ENCODE measurements around the gene ATG13. TPM values are rescaled to one million over a fixed set of nuclear protein-coding genes. Genes with fewer than 3 reads are reported as not detected.
"Not testable (repeated sequence)": the region's sequence is repeated elsewhere in the genome, so short reads cannot be mapped to it uniquely, and the experiment has no call there.

The ATG13 gene
- total and polyA plus RNA-seq, 2 of the 8 experiments (the other 6 are each of a cell fraction or from before 2014, with no cell fraction given) = 65.0 to 77.4 TPM

GRCh38 chr11:46670521-46670920 lies 53.2 kb downstream of the ATG13 start:
- not testable (repeated sequence) for H3K4me2 ChIP-seq (ENCODE audit: insufficient read depth in 1 of 2, low read depth in 2 of 2, low read length in 2 of 2); H2BK5ac ChIP-seq (ENCODE audit: low read depth, low read length); H4K5ac ChIP-seq (ENCODE audit: insufficient read length, low read depth, low read length); H2BK12ac ChIP-seq (ENCODE audit: low read depth, low read length); H4K8ac ChIP-seq (ENCODE audit: extremely low read depth, insufficient read depth, low read length); H3K4me3 ChIP-seq (ENCODE audit: extremely low read depth in 1 of 4, insufficient read depth in 2 of 4, low read depth in 3 of 4, low read length in 4 of 4); H4K91ac ChIP-seq (replicated peaks; ENCODE audit: insufficient read length, low read length); H2AFZ ChIP-seq (ENCODE audit: low read length); H3K18ac ChIP-seq (ENCODE audit: extremely low read depth, low read length); H3K9ac ChIP-seq (replicated peaks in 1 of 4; ENCODE audit: extremely low read depth in 1 of 4, low read depth in 3 of 4, low read length in 3 of 4); H2BK120ac ChIP-seq (replicated peaks; ENCODE audit: low read depth, low read length); H3K23ac ChIP-seq (ENCODE audit: insufficient read length); H2BK15ac ChIP-seq (ENCODE audit: low read length); FAIRE-seq; H4K20me1 ChIP-seq (replicated peaks in 1 of 2; ENCODE audit: control insufficient read depth in 1 of 2, insufficient read depth in 2 of 2, low read length in 2 of 2); H3K9me3 ChIP-seq (ENCODE audit: insufficient read depth in 2 of 2, low read depth in 1 of 2, low read length in 1 of 2); H3K27ac ChIP-seq (ENCODE audit: low read depth, low read length); H3K27me3 ChIP-seq (replicated peaks in 1 of 4; ENCODE audit: control insufficient read depth in 3 of 4, extremely low read depth in 1 of 4, insufficient read depth in 3 of 4, low read length in 3 of 4); DNase-seq (ENCODE audit: low read depth in 1 of 2, low spot score in 2 of 2); H3K79me2 ChIP-seq (ENCODE audit: control insufficient read depth in 1 of 2, insufficient read depth in 2 of 2, low read length in 2 of 2); H3K56ac ChIP-seq (replicated peaks; ENCODE audit: insufficient read length, low read depth, low read length); H3K23me2 ChIP-seq (ENCODE audit: low read depth, low read length); H3K4ac ChIP-seq (replicated peaks; ENCODE audit: insufficient read length, low read depth, low read length); H3K79me1 ChIP-seq (ENCODE audit: low read depth, low read length); H2AK5ac ChIP-seq (ENCODE audit: low read depth, low read length); H3K14ac ChIP-seq (ENCODE audit: insufficient read length); H2BK20ac ChIP-seq (ENCODE audit: low read length)
- 92% methylated on average over 3 of the region's 3 CpGs; no CpG with 5 or more reads in 1 of the 2 experiments for WGBS, 2 experiments (ENCODE audit: extremely low coverage in 1 of 2, insufficient coverage in 1 of 2, insufficient read length in 1 of 2, insufficient replicate concordance in 2 of 2, low coverage in 1 of 2, low lambda C conversion rate in 2 of 2, missing lambda C conversion rate in 1 of 2)
- peaks cover 3 to 16% (median 7%) of the 10 kb centered on the region in 4 experiments for H3K4me1 ChIP-seq (replicated peaks in 1 of 4; ENCODE audit: control insufficient read depth in 3 of 4, insufficient read depth in 4 of 4, low read length in 3 of 4)
- POLR2A ChIA-PET (ENCODE audit: partially characterized antibody) = interaction anchor here (1.7 kb wide), 1 partner anchor 27 kb away, joined by 5 read pairs; no protein-coding TSS in a partner anchor
- peaks cover 14 to 49% (median 40%) of the 10 kb centered on the region in 4 experiments; a peak in 7 of 8 replicates for H3K36me3 ChIP-seq (ENCODE audit: control insufficient read depth in 2 of 4, insufficient read depth in 4 of 4, low read length in 3 of 4)
- CTCF ChIA-PET (ENCODE audit: partially characterized antibody) = interaction anchor here (0.8 to 2.8 kb wide), 14 partner anchors 11 to 141 kb away, joined by 3 to 36 read pairs (median 3); partner anchors contain the start of genes ARHGAP1 and ZNF408

Data from H1 (cell line).